HG02678 (cell line): ENCODE measurements around the gene GLYATL1.

Experiments used
- ATAC-seq: cut with Tn5 transposase; IDR thresholded peaks from one replicate; pipeline ENCODE4 v1.9.1; 2021; ENCODE audit warnings: mild to moderate bottlenecking, moderate library complexity; ENCODE audit not compliant: unreplicated experiment

GLYATL1 gene

GRCh38 chr11:58926251-58926650 is 13.0 kb upstream of the GLYATL1 start:
- ATAC-seq, result no peak

DNA sequence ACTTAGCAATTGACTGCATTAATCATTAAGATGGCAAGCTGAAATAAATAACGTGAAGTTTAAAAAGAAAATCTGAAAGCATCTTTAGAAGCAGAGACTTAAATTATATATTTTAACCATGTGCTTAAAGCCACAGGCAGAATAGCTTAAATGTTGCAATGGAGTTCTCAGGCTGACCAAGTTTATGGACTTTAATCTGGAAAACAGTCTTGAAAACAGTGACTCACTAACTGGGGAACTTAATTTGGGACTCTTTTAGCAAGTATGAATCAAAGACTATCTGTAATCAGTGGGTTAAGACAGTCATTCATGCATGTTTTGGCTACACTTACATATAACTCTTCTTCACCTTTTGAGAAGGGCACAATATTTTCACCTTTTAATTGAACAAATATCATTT is 12.6 kb upstream of the GLYATL1 start:
- ATAC-seq, result no peak

DNA sequence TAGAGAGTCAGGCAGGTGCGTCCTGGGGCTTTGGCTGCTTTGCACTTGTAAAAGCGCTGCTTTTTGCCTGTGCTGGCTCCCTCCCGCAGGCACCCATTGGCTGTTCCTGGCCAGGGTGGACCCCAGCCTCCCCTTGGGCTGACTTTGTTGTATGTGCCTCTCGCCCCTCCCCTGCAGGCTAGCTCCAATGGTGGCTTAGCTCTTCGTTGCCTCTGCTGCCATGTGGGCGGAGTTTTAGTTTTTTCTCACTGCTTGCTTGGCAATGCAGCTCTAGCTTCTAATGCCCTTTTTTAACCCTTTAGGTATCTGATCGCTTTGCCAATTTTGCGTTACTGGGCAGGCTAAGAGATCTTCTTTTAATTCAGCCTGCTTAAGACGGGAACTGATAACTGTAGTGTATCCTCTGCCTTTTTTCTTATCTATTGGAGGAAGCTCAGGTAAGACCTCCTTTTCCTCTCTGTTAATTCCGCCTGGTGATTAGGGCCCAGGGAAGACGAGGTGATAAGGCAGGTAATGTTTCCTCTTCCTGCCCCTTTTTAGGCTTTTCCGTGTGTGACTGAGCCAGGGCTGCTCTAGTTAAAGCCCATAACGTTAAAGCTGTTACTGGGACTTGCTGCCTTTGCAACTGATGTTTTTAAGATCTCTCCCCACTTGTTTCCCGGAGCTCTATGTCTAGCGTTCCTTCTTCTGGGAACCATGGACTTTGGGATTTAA is 11.7 kb upstream of the GLYATL1 start:
- ATAC-seq, result no peak

DNA sequence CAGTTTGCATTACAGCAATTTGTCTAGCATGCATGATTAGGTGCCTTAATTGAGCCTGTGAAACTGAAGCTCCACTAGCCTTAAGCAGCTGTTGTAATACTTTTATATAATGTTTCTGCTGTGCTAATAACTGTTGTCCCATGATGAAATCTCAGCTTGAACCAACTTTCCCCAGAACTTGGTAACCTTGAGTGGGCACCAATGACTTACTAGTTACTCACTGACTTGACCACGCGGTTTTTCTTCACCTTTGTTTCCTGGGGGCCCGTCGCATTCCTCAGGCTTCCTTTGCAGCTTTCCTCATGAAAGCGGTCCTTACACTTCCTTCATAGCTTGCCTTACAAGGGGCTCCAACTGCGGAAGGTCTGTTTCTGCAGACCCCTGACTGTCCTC is 11.2 kb upstream of the GLYATL1 start:
- ATAC-seq, result no peak

GRCh38 chr11:58928691-58929090 is 10.6 kb upstream of the GLYATL1 start:
- ATAC-seq, result no peak

- ATAC-seq, result no peak
Observed at GRCh38 chr11:58930926-58931325, 8.4 kb upstream of the GLYATL1 start.

GRCh38 chr11:58933661-58934060 is 5.6 kb upstream of the GLYATL1 start:
- ATAC-seq, result no peak

GRCh38 chr11:58934945-58935513 is 4.3 kb upstream of the GLYATL1 start:
- no peak for ATAC-seq

DNA sequence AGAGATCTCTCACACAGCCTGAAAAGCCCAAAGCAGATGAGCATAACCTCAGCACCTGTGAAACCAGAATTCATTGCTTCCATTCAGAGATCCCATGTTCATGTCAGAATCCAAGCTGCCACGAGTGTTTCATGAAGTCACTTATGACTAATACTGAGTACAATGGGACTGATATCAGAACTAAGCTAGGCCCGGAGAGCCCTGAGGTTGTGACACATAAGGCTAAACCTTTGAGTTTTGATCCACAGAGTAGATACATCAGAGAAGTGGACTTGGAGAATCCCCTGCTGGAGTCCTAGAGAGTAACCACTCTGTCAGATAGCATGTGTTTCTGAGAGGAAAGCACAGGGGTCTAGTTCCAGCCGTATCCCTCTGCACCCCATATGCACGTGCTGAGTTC is 890 bp upstream of the GLYATL1 start:
- ATAC-seq, result no peak

DNA sequence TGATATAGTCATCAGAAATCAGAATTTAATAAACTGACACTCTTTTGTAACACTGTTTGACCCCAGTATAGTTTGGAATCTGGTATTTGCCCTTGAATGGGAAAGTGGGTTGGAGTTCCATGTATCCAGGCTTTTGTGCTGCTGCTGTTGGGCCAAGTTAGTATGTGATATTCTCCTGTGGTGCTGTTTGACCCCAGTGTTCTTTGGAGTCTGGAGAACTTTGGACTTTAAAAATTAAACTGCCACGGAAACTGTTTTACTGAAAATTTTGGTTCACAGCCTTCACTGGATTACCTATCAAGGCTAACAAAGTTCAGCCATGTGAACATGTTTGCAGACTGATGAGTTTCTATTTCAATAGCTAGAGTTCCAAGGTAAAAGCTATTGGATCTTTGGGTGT is 740 bp downstream of the GLYATL1 start:
- no peak for ATAC-seq

- ATAC-seq, result no peak
Observed at GRCh38 chr11:58941838-58942237, 2.5 kb downstream of the GLYATL1 start.

- no peak for ATAC-seq
Observed at GRCh38 chr11:58945663-58946062, 6.4 kb downstream of the GLYATL1 start.

DNA sequence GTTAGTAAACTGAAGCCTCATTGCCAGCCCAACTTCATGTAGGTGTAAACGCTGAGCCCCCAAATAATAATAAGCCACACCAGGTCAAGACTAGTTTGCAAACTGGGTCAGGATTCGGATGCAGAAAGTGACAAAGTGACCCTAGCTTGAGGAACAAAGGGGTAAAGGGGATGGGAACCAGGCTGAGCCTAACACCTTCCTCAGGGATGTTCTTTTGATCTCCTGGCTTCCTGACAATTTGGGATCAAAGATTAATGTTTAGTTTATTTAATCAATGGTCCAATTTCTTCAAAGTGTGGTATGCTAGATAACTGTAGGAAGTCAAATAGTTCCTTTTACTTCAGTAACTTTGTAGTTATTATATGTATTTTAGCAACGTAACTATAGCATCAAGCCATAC is 9.9 kb downstream of the GLYATL1 start:
- ATAC-seq, result no peak

DNA sequence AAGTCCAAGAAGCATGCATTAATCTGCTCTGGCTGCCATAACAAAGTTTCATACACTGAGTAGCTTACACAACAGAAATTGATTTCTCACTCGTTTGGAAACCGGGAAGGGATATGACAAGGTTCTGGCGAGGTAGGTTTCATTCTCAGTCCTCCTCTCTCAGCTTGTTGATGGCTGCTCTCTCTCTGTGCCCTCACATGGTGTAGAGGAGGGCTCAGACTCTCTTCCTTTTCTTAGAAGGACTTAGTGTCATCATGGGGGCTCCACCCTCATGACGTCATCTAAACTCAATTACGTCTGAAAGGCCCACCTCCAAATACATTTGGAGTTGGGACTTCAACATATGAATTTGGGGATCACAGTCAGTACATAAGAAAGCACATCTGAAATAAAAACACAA is 18.6 kb downstream of the GLYATL1 start:
- no peak for ATAC-seq

GRCh38 chr11:58958500-58958899 is 19.2 kb downstream of the GLYATL1 start:
- no peak for ATAC-seq

DNA sequence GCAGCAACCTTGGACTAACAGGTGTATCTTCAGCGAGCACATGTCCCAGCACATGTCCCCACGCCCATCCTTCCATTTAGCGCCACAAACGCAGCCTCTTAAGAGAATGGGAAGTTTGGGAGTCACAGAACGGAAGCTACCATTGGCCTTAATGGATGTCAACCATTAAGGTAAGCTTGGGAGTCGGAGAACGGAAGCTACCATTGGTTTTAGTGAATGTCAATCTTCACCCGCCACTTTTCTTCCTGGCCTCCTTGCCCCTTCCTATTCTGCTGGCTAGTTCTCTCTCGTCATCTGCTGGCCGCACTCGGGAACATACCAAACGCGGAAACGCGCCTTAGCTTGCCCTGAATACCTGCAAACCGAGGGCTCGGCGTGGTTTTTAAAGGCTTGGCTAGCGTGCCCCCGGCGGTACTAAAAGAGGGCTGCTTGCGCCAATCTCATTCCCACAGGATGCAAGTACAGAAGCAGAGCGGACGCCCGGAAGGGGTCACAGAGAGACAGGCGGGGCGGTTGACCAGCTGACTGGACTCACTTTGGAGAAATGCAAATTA is 24.3 kb downstream of the GLYATL1 start:
- ATAC-seq, result no peak

DNA sequence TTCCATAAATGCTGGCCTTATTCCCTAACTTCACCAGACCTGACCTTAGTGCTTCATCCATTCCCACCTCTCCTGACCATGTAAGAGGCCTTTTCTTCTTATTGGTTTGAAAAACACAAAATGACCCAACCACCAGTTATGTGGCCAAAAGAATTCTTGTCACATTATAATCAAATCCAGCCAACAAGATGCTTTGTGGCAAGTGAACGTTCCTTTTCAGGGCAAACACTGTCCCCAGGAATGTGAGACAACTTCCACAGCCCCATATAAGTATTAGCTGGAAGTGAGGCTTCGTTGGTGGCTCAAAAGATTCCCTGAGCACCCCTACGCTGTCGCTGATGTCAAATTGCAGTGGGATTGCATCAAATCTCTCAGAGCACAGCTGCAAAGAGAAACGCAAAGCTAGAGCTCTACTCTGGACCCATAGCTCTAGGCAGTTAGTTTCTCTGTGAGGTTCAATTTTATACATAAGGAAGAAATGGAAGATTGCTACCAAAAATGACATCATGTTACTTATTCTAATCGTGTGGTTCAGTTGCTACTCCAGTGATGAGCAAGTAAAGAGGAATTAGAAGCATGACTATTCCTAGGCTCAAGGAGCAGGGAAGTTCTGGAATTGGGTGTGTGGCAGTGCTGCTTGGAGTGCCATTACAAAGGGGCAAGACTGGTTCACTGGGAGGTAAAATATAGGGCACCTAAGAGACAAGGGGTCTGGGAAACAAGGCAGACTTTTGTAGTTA is 26.1 kb downstream of the GLYATL1 start:
- no peak for ATAC-seq

DNA sequence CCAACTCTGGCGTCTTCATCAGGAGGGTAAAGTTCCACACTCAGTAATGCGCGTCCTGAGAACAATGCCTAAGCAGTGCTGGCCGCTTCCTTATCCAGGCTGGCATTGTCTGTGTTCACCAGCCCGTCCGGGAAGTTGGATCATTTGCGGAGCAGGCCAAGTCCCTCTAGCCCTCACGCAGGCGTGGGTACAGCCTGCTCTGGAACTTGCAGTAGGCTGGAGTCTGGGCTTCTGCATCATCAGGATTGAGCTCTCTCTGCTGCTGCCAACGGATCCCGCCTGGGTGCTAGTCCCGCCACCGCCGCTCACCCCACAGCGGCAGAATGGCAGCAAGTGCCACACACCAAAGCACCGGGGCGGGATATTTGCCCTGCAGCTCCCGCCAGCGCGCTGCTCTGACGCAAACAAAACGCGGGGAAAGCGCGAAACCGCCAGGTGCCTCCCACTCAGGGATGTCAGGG is 29.0 kb downstream of the GLYATL1 start:
- ATAC-seq, result no peak

- no peak for ATAC-seq
Observed at GRCh38 chr11:58977470-58977869, 38.2 kb downstream of the GLYATL1 start.

DNA sequence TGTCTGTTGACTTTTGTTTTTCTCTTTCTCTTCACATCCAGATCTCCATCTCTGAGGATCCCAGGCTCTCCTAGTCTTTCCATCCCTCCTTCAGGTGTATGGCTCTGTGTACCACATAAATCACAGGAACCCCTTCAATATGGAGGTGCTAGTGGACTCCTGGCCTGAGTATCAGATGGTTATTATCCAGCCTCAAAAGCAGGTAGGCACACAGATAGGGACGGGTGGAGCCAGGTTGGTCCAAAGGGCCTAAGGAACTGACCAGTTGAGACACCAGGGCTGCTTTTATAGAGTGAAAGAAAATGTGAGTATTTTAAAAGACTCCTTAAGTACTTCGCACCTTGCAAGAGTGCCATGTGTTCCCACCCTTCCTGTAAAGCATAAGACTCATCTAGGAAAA is 39.9 kb downstream of the GLYATL1 start:
- ATAC-seq, result no peak

- ATAC-seq, result no peak
Observed at GRCh38 chr11:58980159-58980843, 41.0 kb downstream of the GLYATL1 start.
